GM19099 (cell line): Measurements from ENCODE around the gene PHF21A.

ENCODE experiments used
- POLR2A ChIP-seq: IDR thresholded peaks from 3 replicates; pipeline ENCODE4 v1.6.1; 2011; ENCODE audit warnings: low read depth; ENCODE audit not compliant: insufficient read length; ENCODE audit errors: extremely low read depth

Gene PHF21A

DNA sequence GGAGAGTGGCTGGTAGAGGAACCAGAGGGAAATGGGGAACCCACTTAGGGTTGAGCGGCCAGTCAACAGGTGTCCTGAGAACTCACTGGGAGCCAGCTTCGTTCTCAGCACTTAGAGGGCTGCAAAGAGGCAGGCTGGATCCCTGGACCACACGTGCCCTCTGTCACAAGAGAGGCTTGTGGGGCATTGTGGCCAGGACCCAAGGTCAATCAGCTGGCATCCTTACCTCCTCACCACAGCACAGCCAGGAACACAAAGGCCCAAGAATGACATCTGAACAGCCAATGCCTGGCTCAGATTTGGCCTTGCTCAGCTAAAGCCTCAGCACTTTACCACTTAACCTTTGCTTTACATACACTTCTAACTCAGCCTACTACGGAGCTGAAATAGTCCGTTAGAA, 228.4 kb downstream of the PHF21A start:
- TF ChIP-seq POLR2A = no peak

DNA sequence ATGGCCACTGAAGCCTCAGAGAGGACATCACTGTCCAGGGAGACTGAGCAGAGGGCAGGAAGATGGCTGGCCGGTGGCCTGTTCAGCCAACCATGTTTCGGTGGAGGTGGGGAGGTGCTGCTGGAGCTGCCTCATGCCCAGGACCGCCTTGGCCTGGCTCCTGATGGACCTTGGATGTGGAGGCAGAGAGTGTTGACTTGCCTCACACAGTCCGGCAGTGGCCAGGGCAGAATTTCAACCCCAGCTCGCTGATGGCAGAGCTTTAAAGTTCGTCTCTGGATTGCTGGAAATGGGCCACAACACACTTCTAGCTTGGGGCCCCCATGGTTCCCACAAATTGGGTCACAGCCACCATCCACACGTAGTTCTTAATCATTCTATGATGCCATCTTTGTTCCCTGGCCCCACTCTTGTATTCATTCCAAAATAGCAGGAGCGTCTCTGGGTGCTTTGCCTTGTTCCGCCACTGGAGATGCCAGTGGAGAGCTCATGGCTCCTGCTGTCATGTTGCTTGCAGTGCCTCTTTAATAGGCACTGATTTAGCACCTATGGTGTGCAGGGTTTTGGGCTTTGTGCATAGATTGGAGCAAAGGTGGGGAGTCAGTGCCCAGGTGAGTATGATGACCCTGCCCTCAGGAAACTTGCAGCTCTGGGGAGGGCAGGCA, 230.2 kb downstream of the PHF21A start:
- TF ChIP-seq POLR2A = no peak

DNA sequence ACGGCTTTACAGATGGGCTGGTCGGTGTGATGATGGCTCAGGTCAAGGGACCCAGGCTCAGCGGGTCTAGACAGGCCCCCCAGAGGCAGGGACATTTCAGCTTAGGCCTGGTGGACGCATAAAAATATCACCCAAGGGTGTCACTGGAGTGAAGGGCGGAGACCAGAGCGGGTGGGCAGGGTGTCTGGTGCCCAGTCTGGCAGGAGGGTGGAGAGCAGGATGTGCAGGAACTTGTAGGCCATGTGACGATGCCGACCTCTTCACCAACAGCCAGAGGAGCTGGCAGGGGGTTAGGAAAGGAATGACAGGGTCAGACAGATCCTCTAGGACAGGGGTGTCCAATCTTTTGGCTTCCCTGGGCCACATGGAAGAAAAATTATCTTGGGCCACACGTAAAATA, 231.3 kb downstream of the PHF21A start:
- TF ChIP-seq POLR2A = no peak

DNA sequence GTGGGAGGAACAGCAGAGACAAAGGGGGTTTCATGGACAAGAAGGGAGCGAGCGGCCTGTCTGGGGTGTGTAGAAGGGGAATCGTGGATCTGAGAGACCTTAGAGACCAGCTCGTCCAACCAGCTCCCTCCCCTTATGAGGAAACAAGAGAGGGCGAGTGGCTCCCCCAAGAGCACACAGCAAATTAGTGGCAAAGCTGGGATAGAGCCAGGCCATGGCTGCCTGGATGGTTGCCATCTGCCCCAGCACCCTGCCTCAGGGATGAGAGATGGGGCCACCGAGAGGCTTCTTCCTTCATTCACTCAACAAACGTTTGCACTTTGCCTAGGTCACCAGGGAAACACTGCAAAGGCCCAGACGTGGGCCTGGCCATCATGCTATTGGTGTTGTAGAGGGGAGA, 231.7 kb downstream of the PHF21A start:
- no peak for TF ChIP-seq POLR2A

DNA sequence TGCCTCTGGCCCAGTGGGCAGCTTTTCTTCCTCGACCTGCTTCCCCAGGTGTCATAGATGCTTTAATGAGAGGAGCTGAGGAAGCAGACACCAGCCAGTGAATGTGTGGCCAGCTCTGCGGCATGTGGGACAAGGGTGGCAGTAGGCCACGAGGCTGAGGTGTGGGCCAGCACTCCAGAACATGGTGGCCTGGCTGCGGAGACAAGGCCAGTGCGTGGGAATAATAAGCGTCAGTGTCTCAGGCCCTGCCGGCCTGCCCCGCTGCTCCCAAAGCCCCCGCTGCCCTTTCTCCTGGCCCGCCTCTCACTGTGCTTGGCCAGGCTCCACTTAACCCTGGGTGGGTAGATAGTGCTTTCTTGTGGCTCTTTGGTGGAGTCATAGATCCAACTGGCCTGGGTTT, 233.7 kb downstream of the PHF21A start:
- no peak for TF ChIP-seq POLR2A

DNA sequence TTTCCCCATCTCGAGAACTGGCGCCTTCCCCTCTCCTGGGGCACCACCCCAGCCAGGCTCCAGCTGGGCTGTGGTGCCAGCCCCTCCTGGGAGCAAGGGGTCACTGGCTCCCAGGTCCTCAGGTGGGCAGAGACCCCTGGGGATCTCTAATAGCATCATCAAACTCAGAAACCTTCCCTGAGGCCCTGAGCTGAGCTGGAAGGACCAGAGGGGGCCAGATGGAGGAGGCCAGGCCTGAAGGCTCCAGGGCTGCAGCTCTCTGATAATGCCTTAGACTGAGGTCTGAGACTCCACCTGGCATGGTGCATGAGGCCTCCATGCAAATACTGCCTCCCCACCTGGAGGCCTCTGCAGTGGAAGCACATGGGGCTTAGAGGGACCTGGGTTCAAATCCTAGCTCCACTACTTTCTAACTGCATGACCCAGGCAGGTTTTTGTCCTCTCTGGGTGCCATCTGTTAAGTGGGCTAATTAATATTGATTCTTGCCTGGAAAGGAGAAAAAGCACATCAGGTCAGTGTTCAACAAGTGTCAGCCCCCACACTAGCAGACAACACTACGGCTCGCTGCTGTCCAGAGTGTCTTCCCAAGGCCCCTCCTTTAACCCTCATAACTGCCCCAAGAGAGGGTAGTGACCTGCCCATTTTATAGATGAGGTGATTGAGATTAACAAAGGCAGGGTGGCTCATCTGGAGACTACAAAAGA, 234.3 kb downstream of the PHF21A start:
- TF ChIP-seq POLR2A = no peak

DNA sequence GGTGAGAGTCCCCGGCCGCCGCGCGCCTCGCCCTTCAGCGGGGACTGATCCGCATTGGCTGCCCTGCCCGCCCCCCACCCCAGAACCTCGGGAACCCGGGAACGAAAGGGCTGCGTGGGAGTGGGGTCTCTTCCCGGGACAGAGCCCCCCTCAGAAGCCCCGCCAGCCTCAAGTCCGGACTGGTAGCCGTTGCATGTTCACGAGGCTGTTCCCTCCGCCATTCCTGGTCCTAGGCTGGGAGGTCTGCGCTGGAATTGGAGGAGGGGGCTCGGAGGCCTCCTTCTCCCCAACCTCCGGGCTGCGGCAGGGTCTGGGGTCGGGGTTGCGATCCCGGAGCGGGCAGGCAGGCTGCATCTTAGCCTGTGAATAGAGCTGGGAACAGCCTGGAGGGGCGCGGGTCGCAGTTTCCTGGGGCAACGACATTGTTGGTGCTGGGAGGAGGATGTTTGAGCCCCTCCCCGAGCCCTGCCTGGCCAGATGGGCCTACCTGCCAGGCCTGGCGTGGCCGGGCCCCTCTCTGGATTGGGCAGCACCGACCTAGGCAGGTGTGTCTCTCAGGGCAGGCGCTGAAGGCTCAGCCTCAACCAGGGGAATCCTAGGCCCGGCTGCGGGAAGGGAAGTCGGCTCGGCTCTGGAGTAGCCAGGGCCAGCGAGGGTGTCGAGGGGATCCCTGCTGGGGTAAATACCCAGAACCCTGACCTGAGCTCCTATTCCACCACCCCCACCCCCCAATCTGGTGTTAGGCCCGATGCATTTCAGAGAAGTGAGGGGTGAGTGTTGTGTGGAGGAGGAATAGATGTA, 235.1 kb downstream of the PHF21A start:
- no peak for TF ChIP-seq POLR2A

DNA sequence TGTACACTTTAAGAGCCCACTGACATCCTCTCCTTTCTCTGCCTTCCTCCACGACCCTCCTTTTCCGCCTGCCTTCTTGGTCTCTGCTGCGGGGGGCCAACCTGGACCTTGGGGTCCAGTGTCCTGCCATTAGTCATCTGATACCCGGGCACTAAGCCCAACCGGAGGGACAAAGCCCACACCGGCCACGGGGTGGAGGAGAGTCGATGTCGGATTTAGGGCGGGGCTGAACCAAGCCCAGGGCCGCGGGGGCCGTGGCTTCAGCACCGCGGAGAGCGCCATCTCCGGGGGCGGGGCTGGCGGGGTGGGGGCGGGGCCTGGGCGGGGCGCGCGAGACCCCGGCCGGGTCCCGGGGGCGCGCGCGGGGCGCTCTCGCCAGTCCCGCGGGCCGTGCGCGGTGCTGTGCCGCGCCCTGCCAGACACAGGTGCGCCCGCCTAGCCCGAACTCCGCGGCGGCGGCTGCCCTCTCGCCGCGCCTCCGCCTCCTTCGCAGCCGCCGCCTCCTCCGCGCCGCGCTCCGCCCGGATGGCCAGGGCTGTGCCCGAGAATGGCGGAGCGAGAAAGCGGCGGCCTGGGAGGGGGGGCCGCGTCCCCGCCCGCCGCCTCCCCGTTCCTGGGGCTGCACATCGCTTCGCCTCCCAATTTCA, 235.9 kb downstream of the PHF21A start, which contains the start of gene MAPK8IP1:
Gene MAPK8IP1 (plus strand): TSS at position 378 of the 647 bp plus-strand sequence. CDS start 170 bp downstream, at position 548.
- no peak for TF ChIP-seq POLR2A

DNA sequence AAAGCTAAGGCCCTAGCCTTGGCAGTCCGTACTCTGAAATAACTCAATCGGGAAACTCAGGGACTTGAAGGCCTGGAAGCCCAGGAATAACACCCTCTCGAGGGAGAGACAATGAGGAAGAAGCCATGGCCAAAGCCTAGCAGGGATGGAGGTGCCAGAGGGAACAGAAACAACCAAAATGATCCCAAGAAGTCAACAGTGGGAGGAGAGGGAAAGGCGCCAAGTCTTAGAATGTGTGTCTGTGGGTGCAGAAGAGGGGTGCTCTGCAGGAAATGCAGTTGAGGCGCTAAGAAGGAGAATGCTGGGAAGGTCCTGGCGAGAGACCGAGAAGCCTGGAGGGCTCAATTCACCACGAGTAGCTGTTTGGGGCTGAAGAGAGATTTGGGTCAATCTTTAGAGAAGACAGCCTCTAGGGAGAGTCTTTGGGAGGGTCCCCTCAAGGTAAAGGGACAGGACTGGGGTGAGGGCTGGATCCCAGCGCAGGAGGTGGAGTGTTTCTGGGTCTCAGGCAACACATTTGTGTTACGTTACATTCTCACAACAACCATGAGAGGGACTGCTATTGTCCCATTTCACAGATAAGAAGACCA, 236.6 kb downstream of the PHF21A start:
- TF ChIP-seq POLR2A = no peak
